Epithelial cell of esophagus (primary cell): ENCODE measurements around the gene HTN3.

Experiments
- DNase-seq: peaks from one replicate; pipeline ENCODE4 v3.0.0; 2010; ENCODE audit warnings: low read depth
- H3K4me3 ChIP-seq: 2 replicates; pipeline ENCODE4 v1.5.1; 2011; ENCODE audit warnings: mild to moderate bottlenecking, low read length, control low read depth
- CTCF ChIP-seq: IDR thresholded peaks from 2 replicates; pipeline ENCODE4 v1.5.1; 2011; ENCODE audit warnings: low read depth, mild to moderate bottlenecking, low read length, control low read depth, inconsistent platforms; ENCODE audit not compliant: insufficient read depth; ENCODE audit errors: missing control alignments

HTN3 gene

GRCh38 chr4:70057651-70058050, 29.4 kb downstream of the HTN3 start:
- no peak for TF ChIP-seq CTCF

GRCh38 chr4:70059149-70059548, 30.9 kb downstream of the HTN3 start:
- no peak for DNase-seq
- no peak for TF ChIP-seq CTCF
- H3K4me3 ChIP-seq: no peak overlapping the region

More at GRCh38 chr4:70057651-70058050, 29.4 kb downstream of the HTN3 start:
- no peak overlapping the region for H3K4me3 ChIP-seq
- no peak for DNase-seq

- TF ChIP-seq CTCF: no peak
- no peak overlapping the region for H3K4me3 ChIP-seq
- DNase-seq: no peak
These were observed 33.7 kb downstream of the HTN3 start for GRCh38 chr4:70062000-70062399.

GRCh38 chr4:70080205-70080604, 51.9 kb downstream of the HTN3 start:
- no peak for TF ChIP-seq CTCF
- no peak overlapping the region for H3K4me3 ChIP-seq
- DNase-seq: no peak
